Measurements from ENCODE around the gene BPI. TPM values are rescaled to one million over a fixed set of nuclear protein-coding genes. Genes with fewer than 3 reads are reported as not detected.
A peak's percentile ranks its signal among the peaks of the same experiment; 100 is the strongest.

Gene BPI
- total and polyA plus RNA-seq, 12 donors, result 0.01 to 1.6 (median 0.15) TPM; not detected in 7

DNA sequence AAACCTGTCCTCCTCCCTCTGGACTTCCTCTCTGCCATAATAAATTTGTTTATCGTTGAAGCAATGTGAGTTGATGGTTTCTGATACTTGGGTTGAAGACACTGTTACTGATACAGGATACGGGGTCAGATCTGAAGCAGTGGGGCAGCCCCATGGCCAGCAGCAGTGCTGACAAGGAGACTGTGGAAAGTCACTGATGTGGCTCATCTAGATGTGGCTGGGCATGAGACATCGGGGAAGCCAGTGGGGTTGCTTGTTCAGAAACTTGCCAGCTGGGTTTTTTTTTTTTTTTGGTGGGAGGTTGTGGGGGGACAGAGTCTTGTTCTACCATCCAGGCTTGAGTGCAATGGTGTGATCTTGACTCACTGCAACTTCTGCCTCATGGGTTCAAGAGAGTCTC is 2.6 kb upstream of the BPI start:
- no peak overlapping the region for H3K4me3 ChIP-seq
- 93% methylated on average over 3 of the region's 3 CpGs for WGBS, 2 donors
- TF ChIP-seq, protein P1, sequence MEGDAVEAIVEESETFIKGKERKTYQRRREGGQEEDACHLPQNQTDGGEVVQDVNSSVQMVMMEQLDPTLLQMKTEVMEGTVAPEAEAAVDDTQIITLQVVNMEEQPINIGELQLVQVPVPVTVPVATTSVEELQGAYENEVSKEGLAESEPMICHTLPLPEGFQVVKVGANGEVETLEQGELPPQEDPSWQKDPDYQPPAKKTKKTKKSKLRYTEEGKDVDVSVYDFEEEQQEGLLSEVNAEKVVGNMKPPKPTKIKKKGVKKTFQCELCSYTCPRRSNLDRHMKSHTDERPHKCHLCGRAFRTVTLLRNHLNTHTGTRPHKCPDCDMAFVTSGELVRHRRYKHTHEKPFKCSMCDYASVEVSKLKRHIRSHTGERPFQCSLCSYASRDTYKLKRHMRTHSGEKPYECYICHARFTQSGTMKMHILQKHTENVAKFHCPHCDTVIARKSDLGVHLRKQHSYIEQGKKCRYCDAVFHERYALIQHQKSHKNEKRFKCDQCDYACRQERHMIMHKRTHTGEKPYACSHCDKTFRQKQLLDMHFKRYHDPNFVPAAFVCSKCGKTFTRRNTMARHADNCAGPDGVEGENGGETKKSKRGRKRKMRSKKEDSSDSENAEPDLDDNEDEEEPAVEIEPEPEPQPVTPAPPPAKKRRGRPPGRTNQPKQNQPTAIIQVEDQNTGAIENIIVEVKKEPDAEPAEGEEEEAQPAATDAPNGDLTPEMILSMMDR (IDR thresholded peaks at IDR 0.05), result no peak
- H3K9me3 ChIP-seq, result no peaks in the 10 kb centered on the region
- H3K27ac ChIP-seq, result no peak overlapping the region
- no peaks in the 10 kb centered on the region for H3K36me3 ChIP-seq
- no peak for DNase-seq
- H3K4me1 ChIP-seq, result peaks cover 0 to 43% (median 9%) of the 10 kb centered on the region in 9 donors
- ATAC-seq, result no peak
- H3K27me3 ChIP-seq, result peaks cover 0 to 50% (median 11%) of the 10 kb centered on the region in 7 donors
- intact Hi-C loops (cut with DNase I), result no loop called here

DNA sequence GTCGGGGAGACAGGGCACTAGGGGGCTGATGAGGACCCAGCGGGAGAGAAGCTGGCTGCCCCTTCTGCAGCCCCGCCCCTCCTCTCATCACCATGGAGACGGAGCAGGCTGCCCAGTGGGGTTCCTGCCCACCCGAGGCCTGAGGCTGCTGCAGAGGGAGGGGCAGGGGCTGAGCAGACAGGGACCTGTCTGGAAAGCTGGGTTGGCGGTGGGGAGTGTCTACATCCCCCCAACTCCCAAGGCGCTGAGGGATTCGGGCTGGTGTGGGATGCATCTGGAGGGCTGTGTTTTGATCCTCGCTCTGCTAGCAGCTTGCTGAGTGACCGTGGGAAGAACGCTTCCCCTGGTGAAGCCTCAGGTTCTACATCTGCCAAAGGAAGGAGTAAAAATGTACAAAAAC is 1.2 kb upstream of the BPI start:
- Histone ChIP-seq H3K4me1 (peaks cover 0 to 50% (median 9%) of the 10 kb centered on the region in 9 donors), H3K36me3 (no peaks in the 10 kb centered on the region), H3K9me3 (no peaks in the 10 kb centered on the region), H3K4me3 (no peak overlapping the region), H3K27ac (no peak overlapping the region), H3K27me3 (peaks cover 0 to 54% (median 11%) of the 10 kb centered on the region in 7 donors)
- DNase-seq (no peak), ATAC-seq (peak in 1 of 8 donors; percentile 32)
- 27 to 28% methylated on average over 11 of the region's 11 CpGs for WGBS, 2 donors
- TF ChIP-seq, protein P1 (IDR thresholded peaks at IDR 0.05), result no peak
- intact Hi-C loops (cut with DNase I), result no loop called here

DNA sequence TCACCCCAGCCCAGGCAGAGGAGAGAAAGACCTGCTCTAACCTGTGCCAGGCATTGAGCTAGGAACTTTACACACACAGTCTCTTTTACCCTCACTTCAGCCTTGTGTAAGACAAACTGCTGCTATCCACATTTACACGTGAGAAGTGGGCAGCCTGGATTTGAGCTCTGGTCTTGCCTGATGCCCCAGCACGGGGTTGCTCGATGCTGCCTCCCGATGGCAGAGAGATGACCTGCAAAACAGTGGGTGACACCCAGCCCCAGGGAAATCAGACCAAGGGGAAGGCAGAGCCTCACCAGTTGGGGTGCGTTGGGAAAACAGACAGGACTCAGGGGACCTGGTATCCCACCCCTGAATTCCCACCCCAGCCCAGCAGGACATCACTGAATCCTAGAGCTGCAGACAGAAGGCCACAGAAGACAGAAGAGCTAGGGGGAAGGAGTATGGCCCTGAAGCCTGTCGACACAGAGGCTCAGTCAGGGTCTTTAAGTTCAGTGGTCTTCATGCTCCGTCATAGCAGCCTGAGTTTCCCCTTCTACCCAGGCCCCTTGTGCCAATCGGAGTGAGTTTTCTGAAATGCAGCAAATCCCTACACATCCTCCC is 990 bp downstream of the BPI start:
- DNase-seq (no peak), ATAC-seq (peak in 1 of 8 donors; percentile 59)
- TF ChIP-seq, protein P1 (IDR thresholded peaks at IDR 0.05), result peak in 7 of 9 donors; percentile 18 to 51 (median 35)
- intact Hi-C loops (cut with DNase I), result loop anchor here in 2 of 10 donors (5.0 kb wide), 2 partner anchors 73 to 78 kb away; no protein-coding TSS in a partner anchor
- peaks cover 0 to 6% (median 0%) of the 10 kb centered on the region in 11 donors for H3K9me3 ChIP-seq
- 57 to 63% methylated on average over 8 of the region's 8 CpGs for WGBS, 2 donors
- peaks cover 0 to 54% (median 11%) of the 10 kb centered on the region in 7 donors for H3K27me3 ChIP-seq
- H3K27ac ChIP-seq, result no peak overlapping the region
- peaks cover 0 to 37% (median 0%) of the 10 kb centered on the region in 9 donors for H3K4me1 ChIP-seq
- peak overlapping the region in 1 of 10 donors; percentile 9 for H3K4me3 ChIP-seq
- no peaks in the 10 kb centered on the region for H3K36me3 ChIP-seq

DNA sequence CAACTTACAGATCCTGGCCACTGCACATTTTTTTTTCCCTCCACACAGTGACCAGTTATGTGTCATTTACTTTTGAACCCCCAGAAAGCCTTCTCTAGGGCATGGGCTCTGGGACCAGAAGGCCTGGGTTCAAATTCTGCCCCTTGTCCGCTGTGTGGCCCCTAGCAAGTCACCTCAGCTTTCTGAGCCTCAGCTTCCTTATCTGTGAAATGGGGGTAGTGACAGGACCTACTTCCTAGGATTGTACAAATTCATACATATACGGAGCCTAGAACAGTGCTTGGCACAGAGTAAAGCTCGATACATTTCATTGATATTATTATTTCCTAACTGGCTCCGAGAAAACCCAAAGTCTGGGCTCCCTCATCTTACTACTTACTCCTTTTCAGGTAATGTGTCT is 1.6 kb downstream of the BPI start:
- Histone ChIP-seq H3K4me1 (peaks cover 0 to 31% (median 0%) of the 10 kb centered on the region in 9 donors), H3K9me3 (peaks cover 0 to 6% (median 0%) of the 10 kb centered on the region in 11 donors), H3K4me3 (no peak overlapping the region), H3K27me3 (peaks cover 0 to 54% (median 11%) of the 10 kb centered on the region in 7 donors), H3K27ac (no peak overlapping the region), H3K36me3 (no peaks in the 10 kb centered on the region)
- intact Hi-C loops (cut with DNase I), result loop anchor here in 2 of 10 donors (5.0 kb wide), 2 partner anchors 73 to 78 kb away; no protein-coding TSS in a partner anchor
- ATAC-seq (no peak), DNase-seq (no peak)
- 83 to 88% methylated on average over 4 of the region's 4 CpGs for WGBS, 2 donors
- TF ChIP-seq, protein P1 (IDR thresholded peaks at IDR 0.05), result no peak
